Aorta (tissue), 5 donors: Measurements from ENCODE around the gene ADRB2. TPM values are rescaled to one million over a fixed set of nuclear protein-coding genes. Genes with fewer than 3 reads are reported as not detected.

Experiments
- ATAC-seq: fragments of 200-7000 bp; cut with Tn5 transposase; one replicate; pipeline ENCODE4 v1.9.1; 2022; ENCODE audit warnings: moderate library complexity; ENCODE audit not compliant: low FRiP score
- DNase-seq, 2 donors: peaks; one replicate each; pipeline ENCODE4 v3.0.0-alpha.2; 2020
- H3K27ac ChIP-seq, 2 donors: one replicate each; pipeline ENCODE4 v1.5.1; 2013; ENCODE audit warnings: low read length in 2 of 2, mild to moderate bottlenecking in 2 of 2, moderate library complexity in 2 of 2, control low read depth in 1 of 2, inconsistent platforms in 1 of 2, low read depth in 1 of 2
- H3K27me3 ChIP-seq, 2 donors: one replicate each; pipeline ENCODE4 v1.6.1; 2013; ENCODE audit warnings: control low read depth in 1 of 2, low read length in 1 of 2, mild to moderate bottlenecking in 1 of 2, moderate library complexity in 1 of 2; ENCODE audit not compliant: insufficient read depth in 2 of 2, control insufficient read depth in 1 of 2
- H3K36me3 ChIP-seq, 2 donors: one replicate each; pipeline ENCODE4 v1.6.1; 2013; ENCODE audit warnings: control low read depth in 1 of 2, low read length in 1 of 2, mild to moderate bottlenecking in 1 of 2; ENCODE audit not compliant: insufficient read depth in 2 of 2, control insufficient read depth in 1 of 2
- H3K4me1 ChIP-seq, 2 donors: one replicate each; pipeline ENCODE4 v1.6.1; 2013; ENCODE audit warnings: low read length in 2 of 2, control low read depth in 1 of 2, mild to moderate bottlenecking in 1 of 2, moderate library complexity in 1 of 2; ENCODE audit not compliant: insufficient read depth in 2 of 2, control insufficient read depth in 1 of 2
- H3K4me3 ChIP-seq, 2 donors: one replicate each; pipeline ENCODE4 v1.5.1; 2013; ENCODE audit warnings: low read length in 2 of 2, control low read depth in 1 of 2, mild to moderate bottlenecking in 1 of 2
- H3K9me3 ChIP-seq: one replicate; pipeline ENCODE4 v1.6.1; 2013; ENCODE audit warnings: mild to moderate bottlenecking, low read length; ENCODE audit not compliant: control insufficient read depth
- WGBS, 2 donors: extraction: QIAGEN DNeasy Blood & Tissue Kit; methylation state at CpG; one replicate each; pipeline ENCODE4 v1.1.7; 2013; 5-methylcytosine and 5-hydroxymethylcytosine counted together
- intact Hi-C, 2 donors: fragments of 100-400 bp; cut with DNase I; formaldehyde crosslinking; loops; one replicate each; pipeline versions ENCODE4 v1.14.2 to v1.15.0; 2022
- polyA plus RNA-seq, 2 donors: library from polyadenylated mRNA; stranded (reverse); fragments of 200-250 nt; gene quantifications; one replicate each; pipeline ENCODE4 v1.2.3, GENCODE V29; 2013
- total RNA-seq, 2 donors: library from RNA; stranded (reverse); fragmentation: NEBNext Ultra II Directional; extraction: Animal tissue kit (Norgen Biotek cat#: 25700); gene quantifications; one replicate each; pipeline ENCODE4 v1.2.1, GENCODE V29; 2021
- donor health status: healthy with polysubstance abuse.
- donor health status: Bipolar disorder and iron deficiency.
- donor health status: DM: no; HTN: no; CAD: no.
- donor health status: DM: no; HTN: no; CAD: no.
- donor health status: DM: yes; HTN: yes; CAD: no.

Gene ADRB2
- total and polyA plus RNA-seq, 4 donors = 0.13 to 4.5 (median 1.4) TPM

- Histone ChIP-seq H3K4me1 (no peaks in the 10 kb centered on the region), H3K36me3 (no peaks in the 10 kb centered on the region), H3K9me3 (no peaks in the 10 kb centered on the region), H3K27me3 (no peaks in the 10 kb centered on the region), H3K27ac (no peak overlapping the region), H3K4me3 (no peak overlapping the region)
- WGBS, 2 donors = 89 to 90% methylated on average over 2 of the region's 2 CpGs
- ATAC-seq (no peak), DNase-seq (no peak)
- intact Hi-C loops = no loop called here
Observed at GRCh38 chr5:148823871-148824270, 2.5 kb upstream of the ADRB2 start.

- peak overlapping the region in 1 of 2 donors; percentile 59 for H3K27ac ChIP-seq
- intact Hi-C loops = loop anchor here (5.0 kb wide), 4 partner anchors 77 to 172 kb away; no protein-coding TSS in a partner anchor
- ATAC-seq = peak; percentile 52
Observed at GRCh38 chr5:148825716-148826052, 727 bp upstream of the ADRB2 start.

GRCh38 chr5:148826739-148827070, 294 bp downstream of the ADRB2 start:
- Histone ChIP-seq H3K9me3 (no peaks in the 10 kb centered on the region), H3K36me3 (no peaks in the 10 kb centered on the region), H3K4me1 (peaks cover 0 to 3% of the 10 kb centered on the region in 2 donors), H3K27me3 (no peaks in the 10 kb centered on the region), H3K27ac (peak overlapping the region in 1 of 2 donors; percentile 11), H3K4me3 (peak overlapping the region in 1 of 2 donors; percentile 33)
- no peak for DNase-seq
- 3% methylated on average over 28 of the region's 28 CpGs for WGBS, 2 donors
- ATAC-seq = peak; percentile 77
- intact Hi-C loops = loop anchor here (5.0 kb wide), 4 partner anchors 76 to 171 kb away; no protein-coding TSS in a partner anchor

More at GRCh38 chr5:148825716-148826052, 727 bp upstream of the ADRB2 start:
- DNase-seq = no peak
- 0% methylated on average over 9 of the region's 9 CpGs for WGBS, 2 donors
- no peaks in the 10 kb centered on the region for H3K36me3 ChIP-seq
- H3K4me3 ChIP-seq = peak overlapping the region; percentile 47 to 51
- H3K9me3 ChIP-seq = no peaks in the 10 kb centered on the region
- no peaks in the 10 kb centered on the region for H3K27me3 ChIP-seq
- H3K4me1 ChIP-seq = peaks cover 0 to 3% of the 10 kb centered on the region in 2 donors

GRCh38 chr5:148827723-148828122, 1.3 kb downstream of the ADRB2 start:
- 84 to 93% methylated on average over 7 of the region's 7 CpGs for WGBS, 2 donors
- H3K27me3 ChIP-seq = no peaks in the 10 kb centered on the region
- intact Hi-C loops = loop anchor here (5.0 kb wide), 4 partner anchors 75 to 170 kb away; no protein-coding TSS in a partner anchor
- no peak overlapping the region for H3K4me3 ChIP-seq
- H3K4me1 ChIP-seq = peaks cover 0 to 3% of the 10 kb centered on the region in 2 donors
- H3K27ac ChIP-seq = no peak overlapping the region
- ATAC-seq (no peak), DNase-seq (no peak)
- no peaks in the 10 kb centered on the region for H3K36me3 ChIP-seq
- no peaks in the 10 kb centered on the region for H3K9me3 ChIP-seq

- Histone ChIP-seq H3K4me1 (peaks cover 0 to 6% of the 10 kb centered on the region in 2 donors), H3K4me3 (no peak overlapping the region), H3K27ac (no peak overlapping the region), H3K36me3 (no peaks in the 10 kb centered on the region), H3K9me3 (no peaks in the 10 kb centered on the region), H3K27me3 (no peaks in the 10 kb centered on the region)
- DNase-seq = no peak
- WGBS, 2 donors = 51 to 64% methylated on average over 6 of the region's 6 CpGs
- intact Hi-C loops = loop anchor here (5.0 kb wide), 4 partner anchors 74 to 169 kb away; no protein-coding TSS in a partner anchor
- ATAC-seq = no peak
Observed at GRCh38 chr5:148828511-148829247, 2.3 kb downstream of the ADRB2 start.

- WGBS, 2 donors = 82 to 85% methylated on average over 3 of the region's 3 CpGs
- intact Hi-C loops = loop anchor here (5.0 kb wide), 4 partner anchors 73 to 168 kb away; no protein-coding TSS in a partner anchor
Observed at GRCh38 chr5:148829248-148829594, 2.8 kb downstream of the ADRB2 start.

GRCh38 chr5:148829734-148830133, 3.3 kb downstream of the ADRB2 start:
- Histone ChIP-seq H3K27me3 (no peaks in the 10 kb centered on the region), H3K4me1 (peaks cover 0 to 6% of the 10 kb centered on the region in 2 donors), H3K9me3 (no peaks in the 10 kb centered on the region), H3K36me3 (no peaks in the 10 kb centered on the region), H3K27ac (no peak overlapping the region), H3K4me3 (no peak overlapping the region)
- no peak for DNase-seq
- 48 to 50% methylated on average over 5 of the region's 5 CpGs for WGBS, 2 donors
- ATAC-seq = no peak
- intact Hi-C loops = loop anchor here (5.0 kb wide), 4 partner anchors 73 to 168 kb away; no protein-coding TSS in a partner anchor

More at GRCh38 chr5:148829248-148829594, 2.8 kb downstream of the ADRB2 start:
- Histone ChIP-seq H3K4me1 (peaks cover 0 to 6% of the 10 kb centered on the region in 2 donors), H3K27me3 (no peaks in the 10 kb centered on the region), H3K4me3 (no peak overlapping the region), H3K27ac (no peak overlapping the region), H3K9me3 (no peaks in the 10 kb centered on the region), H3K36me3 (no peaks in the 10 kb centered on the region)
- DNase-seq (no peak), ATAC-seq (no peak)

- intact Hi-C loops = no loop called here
- peaks cover 0 to 6% of the 10 kb centered on the region in 2 donors for H3K4me1 ChIP-seq
- no peaks in the 10 kb centered on the region for H3K36me3 ChIP-seq
- DNase-seq = no peak
- no peak for ATAC-seq
- H3K4me3 ChIP-seq = no peak overlapping the region
- H3K27ac ChIP-seq = no peak overlapping the region
- H3K27me3 ChIP-seq = no peaks in the 10 kb centered on the region
- no peaks in the 10 kb centered on the region for H3K9me3 ChIP-seq
- 74 to 84% methylated on average over 2 of the region's 2 CpGs for WGBS, 2 donors
Observed at GRCh38 chr5:148830211-148830610, 3.8 kb downstream of the ADRB2 start.
